Osteoblast (primary cell): Measurements from ENCODE around the gene GABARAP. TPM values are rescaled to one million over a fixed set of nuclear protein-coding genes. Genes with fewer than 3 reads are reported as not detected.
A peak's percentile ranks its signal among the peaks of the same experiment; 100 is the strongest.

Experiments
- DNase-seq: peaks from one replicate; pipeline ENCODE4 v3.0.0; 2011; ENCODE audit warnings: low spot score, mixed read lengths; ENCODE audit not compliant: insufficient read length; ENCODE audit errors: missing footprints
- H2AFZ ChIP-seq: 2 replicates; pipeline ENCODE4 v1.6.0; 2011; ENCODE audit warnings: mild to moderate bottlenecking, low read length
- H3K27ac ChIP-seq: 2 replicates; pipeline ENCODE4 v1.5.1; 2011; ENCODE audit warnings: mild to moderate bottlenecking, low read depth, low read length, moderate library complexity
- H3K27me3 ChIP-seq: 2 replicates; pipeline ENCODE4 v1.6.0; 2012; ENCODE audit warnings: mild to moderate bottlenecking, control low read depth, inconsistent platforms, low read length, moderate library complexity; ENCODE audit not compliant: insufficient read depth
- H3K36me3 ChIP-seq: 2 replicates; pipeline ENCODE4 v1.5.1; 2011; ENCODE audit warnings: mild to moderate bottlenecking, low read length, control low read depth, moderate library complexity; ENCODE audit not compliant: insufficient read depth
- H3K4me1 ChIP-seq: 2 replicates; pipeline ENCODE4 v1.5.1; 2011; ENCODE audit warnings: mild to moderate bottlenecking, low read length, control low read depth, moderate library complexity; ENCODE audit not compliant: insufficient read depth
- H3K4me2 ChIP-seq: 2 replicates; pipeline ENCODE4 v1.6.0; 2011; ENCODE audit warnings: mild to moderate bottlenecking, low read length; ENCODE audit not compliant: insufficient read depth
- H3K4me3 ChIP-seq: fragments of 200-600 bp; sonication (generic); 3 replicates; pipeline ENCODE4 v1.5.1; 2012; ENCODE audit warnings: mild to moderate bottlenecking, low read length, inconsistent platforms; ENCODE audit not compliant: insufficient read depth
- H3K79me2 ChIP-seq: 2 replicates; pipeline ENCODE4 v1.6.0; 2012; ENCODE audit warnings: mild to moderate bottlenecking, low read length, control low read depth, inconsistent platforms; ENCODE audit not compliant: insufficient read depth
- H3K9me3 ChIP-seq: 2 replicates; pipeline ENCODE4 v1.5.1; 2011; ENCODE audit warnings: low read depth, low read length, control low read depth
- H4K20me1 ChIP-seq: 2 replicates; pipeline ENCODE4 v1.6.0; 2012; ENCODE audit warnings: mild to moderate bottlenecking, low read length, control low read depth; ENCODE audit not compliant: insufficient read depth
- total RNA-seq: library from RNA; depleted of rRNA; stranded (reverse); fragments of >200 nt; gene quantifications from 2 replicates; pipeline ENCODE4 v1.2.3, GENCODE V29; 2012
- TF ChIP-seq, protein P1 (sequence below): IDR thresholded peaks from 2 replicates; pipeline ENCODE4 v1.5.1; 2011; ENCODE audit warnings: mild to moderate bottlenecking, low read depth, low read length, moderate library complexity; ENCODE audit errors: extremely low read depth

GABARAP gene
- total RNA-seq, 1 donor: 422 TPM

DNA sequence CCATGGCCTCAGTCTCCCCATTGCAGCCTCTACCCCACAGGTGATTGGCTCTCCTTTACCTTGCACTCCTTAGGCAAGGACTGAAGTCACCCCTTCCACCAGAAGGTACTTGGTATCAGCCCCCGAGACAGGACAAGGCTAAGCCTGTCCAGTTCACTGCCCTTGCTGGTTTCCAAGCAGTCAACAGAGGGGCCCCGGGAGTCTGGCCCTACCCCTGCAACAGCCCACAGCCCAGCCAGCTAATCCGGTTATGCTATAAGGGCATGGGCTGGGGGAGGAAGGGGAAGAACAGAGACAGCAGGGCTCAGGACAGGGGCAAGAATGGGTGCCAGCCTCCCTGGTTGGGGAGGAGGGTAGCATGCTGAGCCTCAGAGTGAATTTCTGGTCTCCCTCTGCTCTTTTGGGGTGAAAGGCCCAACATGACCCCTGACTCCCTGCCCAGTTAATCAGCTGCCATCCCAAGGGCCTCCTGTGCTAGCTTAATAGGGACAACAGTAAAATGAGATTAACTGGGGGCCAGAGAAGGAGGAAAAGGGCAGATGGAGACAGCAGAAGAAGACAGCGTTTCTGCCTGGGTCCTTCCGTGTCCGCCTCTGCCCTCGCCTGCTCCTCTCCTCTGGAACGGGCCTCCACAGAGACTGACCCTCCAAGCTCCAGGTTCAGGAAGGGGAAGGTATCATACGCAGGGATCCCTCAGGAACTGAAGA lies 33.3 kb downstream of the GABARAP start:
- H2AFZ ChIP-seq: no peak overlapping the region
- DNase-seq: no peak
- H3K36me3 ChIP-seq: no peaks in the 10 kb centered on the region
- no peak overlapping the region for H3K4me2 ChIP-seq
- H3K4me3 ChIP-seq: no peak overlapping the region
- no peak overlapping the region for H3K27ac ChIP-seq
- no peaks in the 10 kb centered on the region for H3K27me3 ChIP-seq
- H4K20me1 ChIP-seq: peaks cover 59% of the 10 kb centered on the region
- no peaks in the 10 kb centered on the region for H3K9me3 ChIP-seq
- H3K4me1 ChIP-seq: peaks cover 10% of the 10 kb centered on the region
- H3K79me2 ChIP-seq: peaks cover 69% of the 10 kb centered on the region
- TF ChIP-seq, protein P1, sequence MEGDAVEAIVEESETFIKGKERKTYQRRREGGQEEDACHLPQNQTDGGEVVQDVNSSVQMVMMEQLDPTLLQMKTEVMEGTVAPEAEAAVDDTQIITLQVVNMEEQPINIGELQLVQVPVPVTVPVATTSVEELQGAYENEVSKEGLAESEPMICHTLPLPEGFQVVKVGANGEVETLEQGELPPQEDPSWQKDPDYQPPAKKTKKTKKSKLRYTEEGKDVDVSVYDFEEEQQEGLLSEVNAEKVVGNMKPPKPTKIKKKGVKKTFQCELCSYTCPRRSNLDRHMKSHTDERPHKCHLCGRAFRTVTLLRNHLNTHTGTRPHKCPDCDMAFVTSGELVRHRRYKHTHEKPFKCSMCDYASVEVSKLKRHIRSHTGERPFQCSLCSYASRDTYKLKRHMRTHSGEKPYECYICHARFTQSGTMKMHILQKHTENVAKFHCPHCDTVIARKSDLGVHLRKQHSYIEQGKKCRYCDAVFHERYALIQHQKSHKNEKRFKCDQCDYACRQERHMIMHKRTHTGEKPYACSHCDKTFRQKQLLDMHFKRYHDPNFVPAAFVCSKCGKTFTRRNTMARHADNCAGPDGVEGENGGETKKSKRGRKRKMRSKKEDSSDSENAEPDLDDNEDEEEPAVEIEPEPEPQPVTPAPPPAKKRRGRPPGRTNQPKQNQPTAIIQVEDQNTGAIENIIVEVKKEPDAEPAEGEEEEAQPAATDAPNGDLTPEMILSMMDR: no peak

DNA sequence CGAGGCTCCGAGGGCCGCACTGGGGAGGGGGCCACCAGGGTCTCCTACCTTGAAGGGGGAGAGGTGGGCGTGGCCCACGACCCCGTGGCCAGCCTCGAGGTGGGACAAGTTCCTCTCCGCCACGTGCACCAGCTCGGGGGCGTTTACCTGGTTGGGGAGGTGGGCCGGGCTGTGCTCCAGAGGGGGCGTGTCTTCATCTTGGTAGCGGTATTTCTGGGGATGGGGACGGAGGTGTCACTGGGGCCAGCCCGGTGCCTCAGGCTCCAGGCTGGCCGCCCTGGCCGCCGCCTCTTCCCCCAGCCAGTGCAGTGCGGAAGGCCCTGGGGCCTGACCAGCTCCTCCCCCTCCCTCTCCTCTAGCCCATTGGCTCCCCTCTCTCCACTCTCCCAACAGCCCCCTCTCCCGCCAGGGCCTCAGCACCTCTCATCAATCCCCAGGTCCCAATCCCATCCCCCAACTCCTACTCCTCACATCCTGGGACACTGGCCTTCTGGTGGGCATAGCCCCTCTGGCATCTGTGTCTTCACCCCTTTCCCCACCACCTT lies 34.1 kb downstream of the GABARAP start:
- Histone ChIP-seq H4K20me1 (peaks cover 51% of the 10 kb centered on the region), H2AFZ (no peak overlapping the region), H3K9me3 (no peaks in the 10 kb centered on the region), H3K27me3 (no peaks in the 10 kb centered on the region), H3K36me3 (peaks cover 6% of the 10 kb centered on the region), H3K4me1 (peaks cover 8% of the 10 kb centered on the region), H3K79me2 (peaks cover 61% of the 10 kb centered on the region), H3K27ac (no peak overlapping the region), H3K4me3 (no peak overlapping the region), H3K4me2 (no peak overlapping the region)
- no peak for DNase-seq
- TF ChIP-seq, protein P1: no peak

DNA sequence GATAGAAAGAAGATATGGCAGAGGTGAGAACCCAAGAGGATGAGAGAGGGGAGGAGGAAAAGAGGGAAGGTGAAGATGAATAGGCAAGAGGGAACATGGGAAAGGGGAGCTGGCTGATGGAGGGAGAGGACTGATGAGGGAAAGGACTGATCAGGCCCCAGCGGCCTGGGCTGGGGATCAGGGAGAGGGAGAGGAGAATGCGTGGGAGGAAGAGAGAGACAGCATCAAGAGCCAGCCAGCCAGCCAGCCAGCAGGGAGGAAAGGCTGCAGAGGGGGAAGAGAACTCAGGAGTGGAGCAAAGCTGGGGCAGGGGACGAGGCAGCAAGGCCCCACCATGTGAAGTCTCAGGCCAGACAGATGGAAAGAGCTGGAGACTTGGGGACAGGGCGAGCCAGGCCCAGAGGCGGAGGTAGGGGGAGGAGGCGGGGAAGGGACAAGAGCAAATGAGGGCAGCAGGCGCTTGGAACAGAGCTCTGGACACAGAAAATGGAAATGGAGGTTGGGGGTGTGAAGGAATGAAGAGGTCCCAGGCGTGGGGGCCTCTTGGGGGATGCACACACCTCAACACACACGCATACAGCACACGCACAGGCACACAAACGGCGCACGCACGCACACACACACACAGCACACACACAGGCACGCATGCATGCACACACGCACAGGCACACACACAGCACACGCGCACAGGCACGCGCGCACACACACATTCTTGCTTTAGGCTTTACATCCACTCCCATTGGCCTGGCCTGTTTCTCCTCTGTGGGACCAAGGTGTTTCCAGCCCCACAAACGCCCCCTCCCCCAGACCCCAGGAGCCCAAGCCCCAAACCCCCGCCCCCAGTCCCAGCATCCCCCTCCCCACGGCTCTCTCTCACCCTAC lies 34.9 kb downstream of the GABARAP start:
- Histone ChIP-seq H4K20me1 (peaks cover 49% of the 10 kb centered on the region), H3K79me2 (peaks cover 56% of the 10 kb centered on the region), H3K4me2 (no peak overlapping the region), H3K9me3 (no peaks in the 10 kb centered on the region), H3K27me3 (no peaks in the 10 kb centered on the region), H3K4me1 (peaks cover 8% of the 10 kb centered on the region), H2AFZ (no peak overlapping the region), H3K36me3 (peaks cover 13% of the 10 kb centered on the region), H3K27ac (no peak overlapping the region), H3K4me3 (no peak overlapping the region)
- TF ChIP-seq, protein P1: no peak
- DNase-seq: peak; percentile 92

- no peaks in the 10 kb centered on the region for H3K9me3 ChIP-seq
- peak overlapping the region; percentile 74 for H3K27ac ChIP-seq
- peaks cover 39% of the 10 kb centered on the region for H4K20me1 ChIP-seq
- peaks cover 8% of the 10 kb centered on the region for H3K4me1 ChIP-seq
- no peaks in the 10 kb centered on the region for H3K27me3 ChIP-seq
- peak overlapping the region; percentile 92 for H3K4me2 ChIP-seq
- H3K36me3 ChIP-seq: peaks cover 26% of the 10 kb centered on the region
- peaks cover 41% of the 10 kb centered on the region for H3K79me2 ChIP-seq
- TF ChIP-seq, protein P1: no peak
- H3K4me3 ChIP-seq: peak overlapping the region; percentile 76
- H2AFZ ChIP-seq: peak overlapping the region; percentile 79
- no peak for DNase-seq
Measured at GRCh38 chr17:7205561-7205960, 36.7 kb downstream of the GABARAP start.
